Endothelial cell of hepatic sinusoid (primary cell): ENCODE measurements around the gene RASEF.
"Not testable (repeated sequence)": the region's sequence is repeated elsewhere in the genome, so short reads cannot be mapped to it uniquely, and the experiment has no call there.

Experiments used
- in situ Hi-C: cut with HindIII; loops from 2 replicates; pipeline ENCODE4 v1.10.0; 2017; ENCODE audit warnings: low sequenced_read_pairs

Gene RASEF

DNA sequence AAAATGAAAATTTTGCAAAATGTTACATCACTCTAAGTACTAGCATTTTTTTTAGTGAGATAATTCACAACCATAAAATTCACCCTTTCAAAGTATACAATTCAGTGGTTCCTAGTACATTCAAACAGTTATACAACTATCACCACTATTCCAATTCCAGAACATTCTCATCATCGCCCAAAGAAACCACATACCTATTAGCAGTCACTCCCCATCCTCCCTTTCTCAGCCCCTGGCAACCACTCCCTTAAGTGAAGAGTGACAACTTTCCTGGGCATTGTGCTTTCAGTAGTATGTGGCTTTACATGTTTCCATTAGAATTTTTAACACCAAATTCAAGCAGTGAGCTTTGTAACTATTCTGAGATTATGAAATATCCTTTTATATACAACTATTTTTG lies 81.4 kb downstream of the RASEF start:
- in situ Hi-C loops = no loop called here

DNA sequence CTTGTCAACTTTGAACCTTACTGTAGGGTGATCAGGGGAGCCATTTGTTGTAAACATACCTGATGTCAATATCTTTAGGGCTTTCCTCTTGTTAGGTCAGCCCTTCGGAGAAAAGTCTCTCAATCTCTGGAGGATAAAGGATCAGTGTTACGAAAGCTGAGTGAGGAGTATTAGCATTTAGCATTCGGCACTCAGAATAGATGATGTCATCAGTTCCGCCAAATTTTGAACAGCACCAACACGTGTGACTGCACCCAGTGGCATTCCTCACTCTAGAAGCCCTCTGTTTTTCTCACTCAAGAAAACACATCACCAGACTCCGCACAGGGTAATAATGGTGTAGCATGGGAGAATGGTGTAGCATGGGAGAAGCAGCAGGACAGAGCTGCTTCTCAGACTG lies 87.8 kb downstream of the RASEF start:
- in situ Hi-C loops = no loop called here

DNA sequence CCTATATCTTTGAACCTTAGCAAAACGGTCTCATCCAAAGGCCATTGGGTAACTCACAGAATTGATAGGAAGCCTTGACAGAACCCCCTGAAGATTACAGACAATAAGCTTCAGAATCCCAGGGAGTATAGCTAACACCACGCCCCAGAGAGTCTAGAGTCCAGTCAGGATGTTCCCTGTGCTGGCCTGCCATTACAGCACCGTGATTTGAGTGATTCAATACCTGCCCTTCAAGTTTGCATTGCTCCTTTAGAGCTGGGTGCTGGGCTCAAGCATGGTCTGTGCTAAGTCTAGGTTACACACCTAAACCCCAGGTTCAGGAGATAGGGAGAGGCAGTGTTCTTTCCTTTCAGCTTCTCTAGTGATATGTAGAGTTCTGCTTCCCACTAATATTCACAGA lies 90.5 kb downstream of the RASEF start:
- in situ Hi-C loops = no loop called here

DNA sequence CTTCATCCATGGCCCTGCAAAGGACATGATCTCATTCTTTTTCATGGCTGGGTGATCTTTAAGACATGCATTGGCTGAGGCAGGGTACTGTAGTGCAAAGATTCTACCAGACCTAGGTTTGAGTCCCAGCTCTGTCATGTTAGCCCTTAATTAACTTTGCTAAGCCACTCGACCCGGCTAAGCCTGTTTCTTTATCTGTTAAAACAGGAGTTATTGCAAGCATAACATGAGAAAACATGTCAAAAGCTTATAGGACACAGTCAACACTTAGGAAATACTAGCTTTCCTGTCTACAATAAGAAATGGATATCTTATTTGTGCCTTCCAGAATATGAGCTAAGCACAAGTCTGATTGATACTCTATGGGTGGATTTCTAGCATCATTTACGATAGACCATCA lies 92.6 kb downstream of the RASEF start:
- in situ Hi-C loops = no loop called here

DNA sequence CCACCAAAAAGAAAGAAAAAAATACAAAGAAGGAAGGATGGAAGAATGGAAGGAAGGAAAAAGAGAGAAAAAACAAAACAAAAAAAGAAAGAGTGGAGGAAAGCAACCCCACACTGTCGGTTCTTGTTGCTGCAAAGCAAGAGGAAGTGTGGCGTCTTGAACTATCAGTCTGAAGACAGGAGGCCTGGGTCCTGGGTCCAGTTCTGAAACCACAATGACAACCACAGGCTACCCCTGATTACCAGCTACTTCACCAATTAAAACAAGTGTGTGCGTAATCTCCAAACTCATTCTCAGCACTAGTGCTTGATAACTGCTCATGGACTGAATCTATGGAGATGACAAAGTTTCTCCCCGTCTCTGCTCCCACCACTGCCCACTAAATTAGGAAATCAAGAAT lies 93.7 kb downstream of the RASEF start:
- in situ Hi-C loops = no loop called here

DNA sequence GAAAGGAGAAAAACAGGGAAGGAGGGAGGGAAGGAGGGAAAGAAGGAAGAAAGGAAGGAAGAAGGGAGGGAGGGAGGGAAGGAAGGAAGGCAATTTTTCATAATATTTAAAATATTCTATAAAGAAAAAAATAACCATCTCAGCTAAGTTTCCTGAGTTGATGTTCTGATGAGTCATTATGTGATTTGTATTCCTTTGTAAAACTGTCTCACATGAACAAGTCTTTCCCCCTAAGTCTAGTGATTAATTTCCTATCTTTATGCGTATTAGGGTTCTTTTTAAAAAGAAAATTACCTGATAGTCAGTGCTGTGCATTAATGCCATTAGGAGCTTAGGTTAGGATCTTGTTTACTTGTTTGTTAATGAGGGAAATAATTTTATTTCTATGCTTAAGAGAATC lies 94.1 kb downstream of the RASEF start:
- in situ Hi-C loops = no loop called here

DNA sequence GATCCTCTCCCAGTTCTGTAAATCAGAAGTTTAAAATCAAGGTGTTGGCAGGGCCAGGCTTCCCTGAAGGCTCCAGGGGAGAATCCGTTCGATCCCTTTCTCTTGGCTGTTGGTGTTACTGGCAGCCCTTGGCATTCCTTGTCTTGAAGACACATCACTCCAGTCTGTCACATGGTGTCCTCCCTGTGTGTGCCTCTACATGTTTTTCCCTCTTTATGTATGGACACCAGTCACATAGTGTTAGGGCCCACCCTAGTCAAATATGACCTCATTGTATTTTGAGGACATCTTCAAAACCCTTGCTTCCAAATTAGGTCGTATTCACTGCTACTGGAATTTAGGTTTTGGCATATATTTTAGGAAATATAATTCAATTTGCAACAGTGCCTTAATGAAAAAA lies 94.6 kb downstream of the RASEF start:
- in situ Hi-C loops = no loop called here

DNA sequence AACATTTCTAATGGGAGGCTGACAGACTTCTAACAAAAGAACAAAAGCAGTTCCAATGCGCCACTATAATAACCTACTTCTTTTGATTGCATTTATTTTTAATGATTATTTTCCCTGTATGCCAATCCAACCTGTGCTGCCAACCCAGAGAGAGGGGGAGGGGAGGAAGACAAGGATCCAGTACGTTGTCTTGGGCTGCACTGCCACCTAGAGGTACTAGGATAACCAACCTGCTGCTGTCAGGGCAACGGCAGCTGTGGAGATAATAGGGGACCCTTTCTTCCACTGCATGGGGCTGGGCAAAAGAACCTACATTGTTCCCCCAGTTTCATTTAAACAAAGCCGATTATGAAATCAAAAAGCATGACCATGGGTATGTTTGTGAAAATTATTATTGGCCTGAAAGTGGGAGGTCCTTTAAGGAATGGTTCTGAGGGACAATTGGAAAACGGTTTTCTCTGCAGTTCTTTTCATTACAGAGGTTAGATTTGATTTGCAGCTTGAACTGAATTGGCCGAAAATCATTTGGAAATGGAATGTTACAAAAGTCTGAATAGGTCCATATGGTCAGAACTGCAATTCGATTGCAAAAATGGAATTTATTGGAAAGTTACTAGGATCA lies 101.3 kb downstream of the RASEF start:
- in situ Hi-C loops = no loop called here

DNA sequence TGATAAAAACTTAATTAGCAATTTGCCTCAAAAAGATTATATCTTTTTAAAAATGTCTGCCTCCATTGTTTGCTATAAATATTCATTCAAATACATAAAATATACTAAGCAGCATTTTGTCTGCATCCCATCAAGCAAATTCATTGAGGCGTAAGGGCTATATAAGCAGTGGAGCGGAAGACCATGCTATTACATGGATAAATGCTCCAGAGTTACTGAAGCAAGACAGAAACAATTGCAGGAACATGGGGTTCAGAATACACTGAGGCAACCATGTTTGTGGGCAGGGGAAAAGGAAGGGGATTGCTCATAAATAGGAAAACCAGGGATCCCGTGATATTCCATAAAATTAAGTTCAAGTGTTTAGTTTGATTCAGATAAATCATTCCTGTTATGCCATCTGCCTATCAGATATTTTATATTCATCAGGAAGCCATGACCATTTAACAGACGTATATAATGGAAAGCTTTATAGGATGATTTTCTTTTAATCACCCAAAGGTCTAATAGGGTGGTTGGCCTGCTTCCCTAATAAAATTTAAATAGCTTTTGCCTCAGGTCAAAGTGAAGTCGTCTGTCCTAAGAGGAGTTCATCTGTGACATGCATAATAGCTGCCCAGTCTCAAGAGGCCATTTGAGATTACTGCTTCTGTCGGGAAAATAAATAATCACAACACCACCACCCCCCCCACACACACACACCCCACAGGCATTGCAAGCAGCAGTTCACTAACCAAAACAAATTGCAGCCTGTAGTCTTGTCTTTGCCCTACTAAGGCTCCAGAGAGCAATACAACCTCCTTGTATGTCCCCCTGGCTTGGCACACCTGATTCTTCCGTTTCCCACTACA lies 105.2 kb downstream of the RASEF start:
- in situ Hi-C loops = no loop called here

DNA sequence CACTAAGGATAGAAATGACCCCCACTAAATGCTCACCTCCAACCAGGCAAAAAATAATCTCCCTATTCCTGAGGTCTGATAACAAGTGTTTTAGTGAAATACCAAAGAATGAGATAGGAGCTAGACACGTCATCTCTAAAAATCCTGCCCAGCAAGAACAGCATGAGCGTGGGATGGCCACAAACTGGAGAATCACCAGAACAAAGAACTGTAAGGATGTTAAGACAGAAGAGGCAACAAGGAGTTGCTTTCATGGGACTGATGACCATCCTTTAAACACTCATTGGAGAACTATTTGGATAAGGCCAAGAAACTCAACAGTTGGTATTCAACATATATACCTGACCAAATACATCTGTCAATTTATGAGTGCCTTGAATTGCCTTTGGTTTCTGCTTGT lies 113.7 kb downstream of the RASEF start:
- in situ Hi-C loops = loop anchor here (5.0 kb wide), 1 partner anchor 67 kb away; no protein-coding TSS in a partner anchor

DNA sequence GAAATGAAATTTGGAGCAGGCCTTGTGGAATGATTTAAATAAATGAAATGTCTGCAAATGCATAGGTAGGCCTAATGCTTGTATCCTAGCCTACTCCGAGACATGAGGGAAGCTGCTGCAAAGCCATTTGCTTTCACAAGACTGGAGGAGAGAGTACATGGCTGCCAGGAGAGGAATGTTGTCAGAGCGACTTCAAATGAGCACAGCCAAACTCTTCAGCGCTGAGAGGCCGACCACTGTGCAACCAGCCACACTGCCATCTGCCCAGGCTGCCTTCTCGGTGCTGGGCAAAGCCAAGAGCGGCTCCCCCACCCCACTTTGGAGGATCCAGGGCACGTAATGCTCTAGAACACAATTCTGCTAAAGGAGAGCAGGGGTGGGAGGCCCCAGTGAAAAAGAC lies 122.6 kb downstream of the RASEF start:
- in situ Hi-C loops = no loop called here

DNA sequence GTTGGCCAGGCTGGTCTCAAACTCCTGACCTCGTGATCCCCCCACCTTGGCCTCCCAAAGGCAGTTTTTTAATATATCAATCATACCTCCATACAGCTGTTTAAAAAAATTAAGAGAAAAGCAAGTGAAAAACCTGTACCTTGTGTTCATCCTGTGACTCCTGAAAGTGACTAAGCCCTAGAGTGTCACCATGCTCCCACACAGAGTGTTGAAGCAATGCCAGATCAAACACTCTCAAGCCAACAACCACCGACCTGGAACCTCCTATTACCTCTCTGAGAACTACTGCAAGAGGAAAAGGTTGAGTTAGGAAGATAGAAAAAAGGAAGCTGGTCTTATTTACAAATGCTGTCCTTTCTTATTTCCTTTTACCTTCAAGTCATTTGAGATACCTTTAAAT lies 123.5 kb downstream of the RASEF start:
- in situ Hi-C loops = no loop called here

DNA sequence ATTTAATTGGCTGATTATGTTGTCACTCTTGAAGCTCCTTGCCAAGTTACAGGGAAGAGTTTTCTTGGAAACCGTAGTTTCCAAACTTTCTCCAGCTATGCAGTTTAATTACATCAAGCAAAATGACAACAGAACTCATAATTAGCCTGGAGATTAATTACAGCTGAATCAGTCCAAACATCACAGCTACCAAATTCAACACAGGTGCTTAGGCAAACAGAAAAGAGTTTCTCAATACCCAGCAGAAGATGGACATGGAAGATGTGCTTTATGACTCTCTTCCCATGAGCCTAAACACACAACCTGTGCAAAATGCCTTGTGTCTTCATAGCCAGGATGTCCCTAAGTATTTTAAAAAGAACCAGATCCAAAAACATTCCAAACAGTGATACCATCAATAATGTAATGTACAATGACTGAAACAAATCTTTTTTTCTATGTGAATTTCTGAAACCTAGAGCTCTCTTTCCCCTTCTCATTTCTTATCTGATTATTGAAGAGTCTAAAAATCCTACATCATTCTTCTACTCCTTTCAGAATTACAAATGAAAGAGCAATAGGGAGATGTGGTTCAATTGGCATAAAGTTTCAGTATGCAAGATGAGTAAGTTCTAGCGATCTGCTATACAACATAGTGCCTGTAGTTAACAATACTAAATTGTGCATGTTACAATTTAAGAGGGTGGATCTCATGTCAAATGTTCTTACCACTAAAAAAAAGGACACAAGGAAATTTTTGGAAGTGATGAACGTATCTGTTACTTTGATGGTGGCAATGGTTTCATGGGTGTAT lies 124.3 kb downstream of the RASEF start:
- in situ Hi-C loops = no loop called here

DNA sequence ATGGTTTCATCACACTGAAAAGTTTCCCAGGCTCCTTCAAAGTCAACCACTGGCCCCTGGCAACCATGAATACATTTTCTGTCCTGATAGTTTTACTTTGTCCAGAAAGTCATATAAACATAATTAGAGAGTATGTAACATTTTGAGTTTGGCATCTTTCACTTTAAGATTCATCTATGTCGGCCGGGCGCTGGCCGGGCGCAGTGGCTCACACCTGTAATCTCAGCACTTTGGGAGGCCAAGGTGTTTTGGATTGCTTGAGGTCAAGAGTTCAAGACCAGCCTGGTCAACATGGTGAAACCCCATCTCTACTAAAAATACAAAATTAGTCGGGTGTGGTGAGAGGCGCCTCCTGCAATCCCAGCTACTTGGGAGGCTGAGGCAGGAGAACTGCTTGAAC lies 126.4 kb downstream of the RASEF start:
- in situ Hi-C loops = not testable (repeated sequence)

DNA sequence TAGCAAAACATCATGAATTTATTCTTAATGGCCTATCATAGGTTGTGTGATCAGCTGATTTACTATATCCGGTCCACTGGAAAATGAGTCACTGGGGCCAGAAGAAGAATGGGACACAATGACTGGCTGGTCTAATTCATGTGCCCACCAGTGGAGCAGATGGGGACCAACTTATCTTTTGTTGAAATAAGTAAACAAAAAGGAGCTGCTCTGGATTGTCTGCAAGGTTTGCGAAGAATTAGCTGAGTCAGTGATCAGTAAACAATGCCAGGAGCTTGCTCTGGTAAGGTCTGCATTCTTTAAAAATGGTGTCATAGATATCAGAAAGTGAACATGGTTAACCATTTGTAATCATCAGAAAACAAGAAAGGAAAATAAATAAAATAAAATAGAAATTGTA lies 128.0 kb downstream of the RASEF start:
- in situ Hi-C loops = no loop called here

DNA sequence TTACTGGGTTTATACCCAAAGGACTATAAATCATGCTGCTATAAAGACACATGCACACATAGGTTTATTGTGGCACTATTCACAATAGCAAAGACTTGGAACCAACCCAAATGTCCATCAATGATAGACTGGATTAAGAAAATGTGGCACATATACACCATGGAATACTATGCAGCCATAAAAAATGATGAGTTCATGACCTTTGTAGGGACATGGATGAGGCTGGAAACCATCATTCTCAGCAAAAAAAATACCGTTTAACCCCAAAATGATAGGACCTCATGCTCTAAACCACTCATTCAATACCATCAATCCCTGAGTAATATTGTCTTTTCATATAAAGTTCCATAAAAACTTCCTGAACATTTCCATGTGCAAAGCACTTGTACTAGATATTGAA lies 128.9 kb downstream of the RASEF start:
- in situ Hi-C loops = not testable (repeated sequence)

DNA sequence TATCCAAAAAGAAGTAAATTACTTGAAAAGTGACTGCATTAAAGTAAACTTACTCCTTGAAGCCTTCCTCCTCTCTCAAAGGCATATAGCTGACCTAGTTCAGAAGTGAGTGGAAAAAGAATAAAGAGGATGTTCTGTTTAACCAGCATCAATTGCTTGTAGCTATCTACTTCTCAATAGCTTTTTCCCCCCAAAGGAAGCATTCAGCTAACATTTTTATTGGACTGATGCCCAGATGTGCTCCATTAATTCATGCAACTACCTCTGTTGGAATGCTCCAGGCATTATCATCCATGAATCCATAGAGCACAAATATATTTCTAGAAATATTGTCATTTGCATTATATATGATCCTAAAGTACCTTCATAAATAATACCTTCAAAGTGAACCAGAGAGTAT lies 132.8 kb downstream of the RASEF start:
- in situ Hi-C loops = no loop called here
